HG03064 (cell line): ENCODE results near the gene HS6ST2.

Source experiments
- ATAC-seq: cut with Tn5 transposase; IDR thresholded peaks from one replicate; pipeline ENCODE4 v1.9.1; 2021; ENCODE audit warnings: low read depth; ENCODE audit not compliant: unreplicated experiment

HS6ST2 gene

DNA sequence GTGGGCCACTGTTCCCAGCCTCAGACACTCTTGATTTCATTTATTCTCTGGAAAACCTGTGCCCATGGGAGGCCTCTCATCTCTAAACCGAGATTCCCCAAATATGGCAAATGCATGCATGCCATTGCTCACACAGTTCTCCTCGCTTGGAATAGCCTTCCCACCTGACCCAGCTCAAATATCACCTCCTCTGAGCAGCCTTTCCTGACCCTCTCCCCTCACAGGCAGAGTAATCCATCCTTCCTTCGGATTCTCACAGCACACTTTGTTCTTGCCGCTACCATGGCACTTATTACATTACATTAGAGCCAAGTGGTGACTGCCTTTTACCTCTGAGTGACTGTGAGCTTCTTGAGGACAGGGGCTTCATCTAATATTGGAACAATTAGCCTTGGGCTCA lies 209.5 kb downstream of the HS6ST2 start:
- ATAC-seq = no peak

DNA sequence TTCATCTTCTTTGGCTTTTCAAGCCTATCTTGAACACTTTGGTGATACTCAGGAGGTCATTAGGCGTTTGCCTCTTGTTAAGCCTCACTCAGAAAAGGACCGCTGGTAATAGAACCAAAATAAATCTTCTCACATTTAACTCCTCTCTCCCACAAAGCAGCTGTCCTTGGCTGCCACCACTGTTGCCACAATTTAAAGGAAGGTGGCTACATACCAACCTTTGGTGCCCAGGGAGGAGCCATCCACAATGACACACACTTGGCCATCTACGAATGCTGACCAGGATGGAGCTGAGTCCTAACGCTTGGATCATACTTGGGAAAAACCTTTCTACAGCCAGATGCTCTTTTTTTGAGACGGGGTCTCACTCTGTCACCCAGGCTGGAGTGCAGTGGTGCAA lies 210.2 kb downstream of the HS6ST2 start:
- ATAC-seq = no peak

DNA sequence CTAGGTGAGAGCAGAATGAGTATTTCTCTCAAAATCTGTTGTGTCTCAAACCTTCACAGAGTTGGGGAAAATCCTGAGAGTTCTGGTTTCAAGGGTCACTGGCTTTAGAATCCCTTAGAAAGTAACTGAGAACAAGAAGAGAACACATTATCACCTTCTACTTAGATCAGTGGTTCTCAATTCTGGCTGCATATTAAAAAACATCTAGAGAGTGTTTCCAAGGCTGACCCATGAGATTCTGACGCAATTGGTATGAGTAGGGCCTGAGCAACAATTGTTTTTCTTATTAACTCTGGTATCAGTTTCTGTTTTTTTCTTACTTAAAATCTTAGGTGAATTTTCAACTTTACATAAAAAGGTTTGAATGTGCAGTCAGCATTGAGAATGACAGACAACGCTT lies 212.8 kb downstream of the HS6ST2 start:
- ATAC-seq = no peak

DNA sequence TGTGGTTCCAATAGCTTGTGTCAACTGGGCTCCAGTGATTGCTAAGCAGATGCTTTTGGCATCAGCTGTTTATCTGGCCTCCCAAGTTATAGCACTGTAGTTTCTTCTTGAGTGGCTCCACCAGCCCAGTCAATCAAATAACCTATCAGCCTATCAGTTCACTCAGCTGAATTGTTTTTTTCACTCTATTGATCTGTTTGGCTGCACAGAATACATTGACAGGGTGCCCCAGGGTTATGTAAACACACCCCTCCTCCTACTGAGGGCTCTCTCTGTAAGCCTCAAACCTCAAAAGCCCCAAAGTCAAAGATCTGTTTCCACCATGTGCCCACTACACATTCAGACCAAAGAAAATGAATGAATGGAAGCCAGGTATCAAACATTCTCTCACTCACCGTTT lies 214.0 kb downstream of the HS6ST2 start:
- no peak for ATAC-seq

DNA sequence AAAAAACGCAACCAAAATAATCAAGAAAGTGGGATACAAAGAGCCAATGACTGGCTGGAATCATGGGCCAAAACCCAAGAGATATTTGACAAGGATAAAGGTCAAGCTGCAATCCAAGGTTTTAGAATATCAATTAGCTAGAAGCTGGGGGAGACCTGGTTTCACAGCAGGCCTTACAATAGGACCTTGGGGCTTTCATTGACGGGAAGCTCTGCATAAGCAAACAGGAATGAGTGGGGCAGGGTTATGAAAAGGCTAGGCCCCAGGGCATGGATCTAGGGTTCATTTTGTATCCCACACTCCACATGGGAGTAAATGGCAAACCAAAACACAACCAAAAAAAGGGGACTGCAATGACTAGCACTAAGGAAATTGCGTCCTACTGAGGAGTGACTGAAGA lies 215.3 kb downstream of the HS6ST2 start:
- no peak for ATAC-seq

DNA sequence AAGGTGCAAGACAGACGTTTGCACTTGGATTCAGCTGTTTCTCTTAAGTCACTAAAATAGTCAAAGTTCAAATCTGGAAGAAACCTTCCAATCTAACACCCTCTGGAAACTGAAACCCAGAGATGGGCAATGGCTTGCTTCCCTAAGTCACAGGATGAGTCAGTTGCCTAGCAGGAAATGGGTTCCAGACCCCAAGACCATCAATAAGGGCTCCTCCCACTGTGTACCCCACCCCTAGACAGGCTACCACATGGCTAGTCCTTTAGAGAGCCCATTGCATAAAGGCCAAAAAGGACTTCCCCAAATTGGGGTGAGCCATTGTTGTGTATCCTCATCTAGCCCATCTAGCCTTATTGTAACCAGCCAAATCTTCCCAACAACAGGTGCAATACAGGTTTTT lies 216.2 kb downstream of the HS6ST2 start:
- no peak for ATAC-seq

GRCh38 chrX:132741689-132742088 lies 216.7 kb downstream of the HS6ST2 start:
- no peak for ATAC-seq

GRCh38 chrX:132740316-132741123 lies 217.9 kb downstream of the HS6ST2 start:
- ATAC-seq = no peak

DNA sequence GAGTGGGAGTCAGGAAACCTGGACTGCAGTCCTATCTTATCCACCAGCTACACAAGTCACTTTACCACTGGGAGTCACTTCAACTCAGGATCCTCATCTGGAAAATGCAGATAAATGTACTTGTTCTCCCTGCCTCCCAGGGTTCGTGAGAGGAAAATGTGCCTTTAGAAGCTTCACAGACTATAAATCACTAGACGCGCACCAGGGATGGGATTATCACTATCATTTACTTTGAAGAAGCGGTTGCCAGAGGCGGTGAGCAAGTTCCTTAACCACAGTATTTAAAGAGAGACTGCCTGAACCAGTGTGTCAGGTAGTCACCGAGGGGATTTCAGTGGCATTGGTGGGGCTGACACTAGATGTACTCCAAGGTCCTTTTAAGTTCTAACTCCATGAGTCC lies 219.5 kb downstream of the HS6ST2 start:
- no peak for ATAC-seq

DNA sequence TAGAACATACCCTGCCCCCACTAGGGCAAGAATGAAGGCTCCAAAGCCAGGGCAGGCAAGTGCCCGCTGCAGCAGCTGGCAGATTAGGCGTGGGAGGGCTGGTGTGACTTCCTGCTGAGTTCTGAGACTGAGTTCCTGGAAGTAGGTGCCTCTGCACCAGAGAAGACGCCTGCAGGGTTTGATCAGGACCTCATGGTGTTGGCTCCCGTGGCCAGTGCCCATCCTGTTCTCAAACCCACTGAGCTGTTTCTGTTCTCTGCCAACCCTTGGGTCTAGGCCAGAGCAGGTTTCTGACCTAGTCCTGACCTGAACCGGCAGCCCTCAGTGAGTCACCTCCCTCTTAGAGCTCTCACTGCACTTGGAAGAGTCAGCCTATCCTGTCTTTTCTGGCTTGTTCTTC lies 220.7 kb downstream of the HS6ST2 start:
- ATAC-seq = no peak

- no peak for ATAC-seq
Observed at GRCh38 chrX:132732236-132732635, 226.2 kb downstream of the HS6ST2 start.

GRCh38 chrX:132730726-132731125 lies 227.7 kb downstream of the HS6ST2 start:
- no peak for ATAC-seq

DNA sequence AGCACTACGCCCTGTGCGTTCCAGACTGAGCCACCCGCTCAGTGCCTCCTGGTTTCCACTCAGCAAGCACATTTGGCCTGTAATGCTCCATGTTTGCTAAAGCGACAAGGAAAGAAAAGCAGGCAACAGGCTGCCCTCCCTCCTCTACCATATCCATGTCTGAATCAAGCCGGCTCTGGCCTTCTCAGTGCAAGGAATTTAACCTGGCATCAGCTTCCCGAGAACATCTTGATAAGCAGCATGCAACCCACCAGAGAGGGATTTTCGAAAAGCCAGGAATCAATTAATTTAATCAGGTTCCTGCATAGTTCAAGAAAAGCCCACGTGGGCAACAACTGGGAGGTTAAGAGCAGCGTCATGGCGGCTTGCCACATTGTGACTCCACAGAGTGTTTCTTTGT lies 228.2 kb downstream of the HS6ST2 start:
- no peak for ATAC-seq

DNA sequence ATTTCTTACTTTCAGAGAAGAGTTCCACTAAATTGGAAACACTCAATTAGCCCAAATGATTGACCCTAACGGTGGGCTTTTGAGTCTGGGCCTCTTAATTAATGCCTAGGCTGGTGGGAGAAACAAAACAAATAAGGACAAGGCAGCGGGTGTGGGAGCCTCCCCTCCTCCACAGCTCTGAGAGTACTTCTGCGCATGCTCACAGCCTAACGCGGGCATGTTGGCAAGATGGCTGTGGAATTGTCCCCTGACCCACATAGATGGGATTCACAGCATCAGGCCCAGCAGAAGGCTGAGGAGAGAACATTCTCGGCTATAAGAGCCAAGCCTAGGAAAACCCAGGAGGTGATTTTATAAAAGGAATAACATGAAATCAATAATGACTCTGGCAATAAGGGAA lies 230.1 kb downstream of the HS6ST2 start:
- ATAC-seq = no peak

- ATAC-seq = no peak
Observed at GRCh38 chrX:132718431-132718958, 239.9 kb downstream of the HS6ST2 start.

- ATAC-seq = no peak
Observed at GRCh38 chrX:132716006-132716405, 242.4 kb downstream of the HS6ST2 start.

GRCh38 chrX:132714913-132715312 lies 243.5 kb downstream of the HS6ST2 start:
- no peak for ATAC-seq

GRCh38 chrX:132712350-132712749 lies 246.1 kb downstream of the HS6ST2 start:
- ATAC-seq = no peak

DNA sequence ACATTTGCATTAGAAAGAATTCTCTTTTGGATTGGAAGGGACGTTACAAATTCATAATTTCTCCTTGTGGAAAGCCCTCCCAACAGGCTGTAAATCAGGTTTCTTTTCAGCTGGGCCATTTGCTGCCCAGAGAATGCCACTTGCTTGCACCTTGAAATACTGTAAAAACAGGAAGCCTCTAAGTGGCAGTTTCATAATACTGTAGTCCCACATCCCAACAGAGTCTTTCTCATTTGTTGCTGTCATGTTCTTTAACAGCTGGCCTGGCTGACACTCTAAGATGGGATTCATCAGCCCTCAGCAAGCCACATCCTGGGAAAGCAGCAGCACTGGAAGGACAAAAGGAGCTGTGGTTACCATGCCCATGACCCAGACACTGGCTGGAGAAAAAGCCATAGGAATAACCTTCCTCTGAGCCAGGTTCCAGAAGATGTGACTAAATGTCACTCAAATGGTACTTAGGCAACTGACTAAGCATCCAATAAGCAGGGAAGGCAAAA lies 247.7 kb downstream of the HS6ST2 start:
- ATAC-seq = no peak

DNA sequence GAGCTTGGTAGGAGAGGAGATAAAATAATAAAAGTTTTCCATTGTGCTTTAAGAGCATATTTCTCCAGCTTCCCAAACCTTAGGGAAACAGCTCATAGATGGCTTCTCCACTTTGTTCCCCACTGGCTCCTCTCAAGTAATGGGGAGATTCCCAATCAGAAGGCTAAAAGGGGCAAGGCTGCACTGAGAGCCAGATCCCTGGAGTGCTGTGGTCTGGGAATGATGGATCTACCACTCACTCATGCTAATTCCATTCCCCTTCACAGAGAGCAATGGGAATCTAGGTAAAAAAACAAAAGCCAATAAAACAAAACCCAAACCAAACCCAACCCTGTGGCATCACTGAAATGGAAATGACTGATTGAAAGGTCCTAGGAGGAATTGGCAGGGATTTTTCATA lies 249.9 kb downstream of the HS6ST2 start:
- no peak for ATAC-seq

- ATAC-seq = no peak
Observed at GRCh38 chrX:132704769-132705168, 253.7 kb downstream of the HS6ST2 start.

DNA sequence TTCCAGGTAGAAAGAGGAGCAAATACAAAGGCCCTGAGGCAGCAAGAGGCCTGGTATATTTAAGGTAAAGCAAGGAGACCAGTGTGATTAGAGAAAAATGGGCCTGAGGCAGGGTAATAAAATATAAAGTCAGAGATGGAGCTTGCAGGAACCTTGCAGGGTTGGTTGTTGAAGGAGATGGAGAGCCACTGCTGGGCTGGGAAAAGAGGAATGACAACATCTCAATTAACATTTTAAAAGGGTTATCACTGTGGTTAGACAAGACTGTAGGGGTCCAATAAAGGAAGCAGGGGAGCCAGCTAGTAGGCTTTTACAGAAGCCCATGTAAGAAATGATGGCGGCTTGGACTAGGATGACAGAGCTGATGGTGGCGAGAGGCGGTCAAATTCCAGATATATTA lies 264.0 kb downstream of the HS6ST2 start:
- no peak for ATAC-seq
